Activated gamma-delta T cell treated with Interleukin-2 at 50 U/mL for 16 hours (primary cell): ENCODE data around the gene SRRM2.

Experiments used
- DNase-seq: peaks from one replicate; pipeline ENCODE4 v3.0.0-alpha.2; 2020

Gene SRRM2

GRCh38 chr16:2765462-2766404, 13.3 kb downstream of the SRRM2 start:
- DNase-seq: no peak

GRCh38 chr16:2766430-2767139, 14.1 kb downstream of the SRRM2 start:
- DNase-seq: no peak

GRCh38 chr16:2767140-2767731, 14.8 kb downstream of the SRRM2 start:
- no peak for DNase-seq

GRCh38 chr16:2767891-2768290, 15.5 kb downstream of the SRRM2 start:
- no peak for DNase-seq

- no peak for DNase-seq
These were observed 16.1 kb downstream of the SRRM2 start for GRCh38 chr16:2768403-2769089.

- DNase-seq: no peak
These were observed 16.7 kb downstream of the SRRM2 start for GRCh38 chr16:2769100-2769529.

- no peak for DNase-seq
These were observed 17.2 kb downstream of the SRRM2 start for GRCh38 chr16:2769675-2770056.

GRCh38 chr16:2770057-2770951, 17.9 kb downstream of the SRRM2 start:
- no peak for DNase-seq

- DNase-seq: no peak
These were observed 19.3 kb downstream of the SRRM2 start for GRCh38 chr16:2771496-2772402.

GRCh38 chr16:2773188-2773968, 20.9 kb downstream of the SRRM2 start:
- no peak for DNase-seq

GRCh38 chr16:2774161-2774891, 21.9 kb downstream of the SRRM2 start:
- DNase-seq: no peak

- DNase-seq: no peak
These were observed 22.8 kb downstream of the SRRM2 start for GRCh38 chr16:2775131-2775716.

GRCh38 chr16:2775765-2776499, 23.5 kb downstream of the SRRM2 start:
- DNase-seq: no peak

GRCh38 chr16:2776500-2777139, 24.2 kb downstream of the SRRM2 start:
- peak; percentile 27 for DNase-seq

GRCh38 chr16:2777231-2777902, 24.9 kb downstream of the SRRM2 start, which contains the start of gene ELOB:
ELOB (minus strand) TSS chr16:2777280; CDS start chr16:2777239, 41 bp downstream.
- DNase-seq: peak; percentile 89

GRCh38 chr16:2777903-2778629, 25.6 kb downstream of the SRRM2 start:
- DNase-seq: peak; percentile 46
